GM10266 (cell line): ENCODE data around the gene TMEM106B.
"Not testable (repeated sequence)": the region's sequence is repeated elsewhere in the genome, so short reads cannot be mapped to it uniquely, and the experiment has no call there.

Experiments used
- DNase-seq: peaks from one replicate; pipeline ENCODE4 v3.0.0; 2012; ENCODE audit errors: extremely low spot score
- TF ChIP-seq, protein P1 (sequence below): IDR thresholded peaks from 2 replicates; pipeline ENCODE4 v1.5.1; 2012; ENCODE audit warnings: mild to moderate bottlenecking, low read depth; ENCODE audit not compliant: control insufficient read depth, insufficient read depth; ENCODE audit errors: missing control alignments

The TMEM106B gene

DNA sequence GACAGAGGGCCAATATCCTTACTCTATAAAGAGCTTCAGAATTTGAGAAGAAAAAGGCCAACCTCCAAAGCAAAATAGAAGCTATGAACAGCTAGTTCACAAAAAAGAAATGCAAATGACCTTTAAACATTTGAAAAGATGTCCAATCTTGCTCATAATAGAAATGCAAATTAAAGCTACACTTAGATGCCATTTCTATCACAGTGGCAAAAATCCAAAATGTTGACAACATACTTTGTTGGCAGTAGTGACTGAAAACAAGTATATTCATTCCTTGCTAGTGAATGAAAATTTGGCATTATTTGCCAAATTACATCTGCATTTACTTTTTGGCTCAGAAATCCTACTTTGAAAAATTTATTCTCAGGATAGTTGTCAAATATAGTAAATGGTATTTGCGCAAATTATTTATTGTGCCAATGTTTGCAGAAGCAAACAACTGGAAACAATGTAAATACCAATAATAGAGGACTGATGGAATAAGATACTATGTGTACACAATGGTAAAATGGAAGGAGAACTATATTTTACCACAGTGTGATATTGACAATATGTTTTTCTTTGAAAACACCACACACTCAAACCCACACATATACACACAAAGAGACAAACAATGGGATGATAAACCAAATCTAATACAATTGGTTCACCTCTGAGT is 9.4 kb downstream of the TMEM106B start:
- no peak for DNase-seq
- TF ChIP-seq, protein P1, sequence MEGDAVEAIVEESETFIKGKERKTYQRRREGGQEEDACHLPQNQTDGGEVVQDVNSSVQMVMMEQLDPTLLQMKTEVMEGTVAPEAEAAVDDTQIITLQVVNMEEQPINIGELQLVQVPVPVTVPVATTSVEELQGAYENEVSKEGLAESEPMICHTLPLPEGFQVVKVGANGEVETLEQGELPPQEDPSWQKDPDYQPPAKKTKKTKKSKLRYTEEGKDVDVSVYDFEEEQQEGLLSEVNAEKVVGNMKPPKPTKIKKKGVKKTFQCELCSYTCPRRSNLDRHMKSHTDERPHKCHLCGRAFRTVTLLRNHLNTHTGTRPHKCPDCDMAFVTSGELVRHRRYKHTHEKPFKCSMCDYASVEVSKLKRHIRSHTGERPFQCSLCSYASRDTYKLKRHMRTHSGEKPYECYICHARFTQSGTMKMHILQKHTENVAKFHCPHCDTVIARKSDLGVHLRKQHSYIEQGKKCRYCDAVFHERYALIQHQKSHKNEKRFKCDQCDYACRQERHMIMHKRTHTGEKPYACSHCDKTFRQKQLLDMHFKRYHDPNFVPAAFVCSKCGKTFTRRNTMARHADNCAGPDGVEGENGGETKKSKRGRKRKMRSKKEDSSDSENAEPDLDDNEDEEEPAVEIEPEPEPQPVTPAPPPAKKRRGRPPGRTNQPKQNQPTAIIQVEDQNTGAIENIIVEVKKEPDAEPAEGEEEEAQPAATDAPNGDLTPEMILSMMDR: no peak

DNA sequence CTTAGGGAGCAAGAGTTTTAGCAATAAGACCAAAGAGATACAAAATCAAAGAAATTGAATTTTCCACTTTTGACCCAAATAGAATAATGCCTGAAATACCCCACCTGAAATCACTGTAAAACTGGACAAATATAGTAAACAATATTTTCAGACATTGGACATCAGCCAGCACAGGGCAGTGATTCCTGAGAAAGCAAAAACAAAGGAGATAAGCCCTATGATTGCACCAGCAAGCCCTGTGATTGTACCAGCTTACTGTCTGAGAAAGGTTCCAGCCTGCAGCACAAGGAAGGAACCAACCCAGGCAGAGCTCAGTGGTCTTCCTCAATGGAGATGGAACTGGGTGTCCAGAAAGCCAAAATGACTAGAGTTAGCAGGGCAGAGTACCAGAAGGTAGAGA is 10.3 kb downstream of the TMEM106B start:
- TF ChIP-seq, protein P1: no peak
- no peak for DNase-seq

DNA sequence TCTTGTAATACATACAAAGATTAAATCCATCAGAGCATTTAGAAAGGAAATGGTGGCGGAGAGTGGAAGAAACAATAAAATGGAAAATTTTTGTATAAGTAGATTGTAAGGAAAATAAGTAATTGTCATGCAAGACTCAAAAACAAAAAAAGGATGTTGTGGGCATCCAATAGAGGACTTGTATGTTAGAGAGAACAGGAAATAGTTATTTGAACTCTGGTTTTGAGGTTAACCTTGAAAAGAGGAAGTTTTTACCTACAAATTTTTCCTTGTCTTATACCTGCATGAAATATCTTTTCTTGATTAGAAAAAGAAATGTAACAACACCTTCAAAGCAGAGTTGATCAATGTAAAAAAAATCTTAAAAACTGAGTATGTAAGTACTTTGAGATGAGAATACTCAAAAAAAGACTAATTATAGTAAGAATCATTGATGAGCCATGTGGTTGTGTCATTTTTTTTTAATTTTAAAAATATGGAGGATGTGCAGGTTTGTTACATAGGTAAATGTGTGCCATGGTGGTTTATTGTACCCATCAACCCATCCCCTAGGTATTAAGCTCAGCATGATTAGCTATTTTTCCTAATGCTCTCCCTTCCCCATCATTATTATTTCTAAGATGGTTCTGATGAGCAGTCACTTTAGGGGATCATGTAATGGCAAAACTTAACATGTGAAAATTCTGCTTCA is 11.9 kb downstream of the TMEM106B start:
- no peak for DNase-seq
- TF ChIP-seq, protein P1: no peak

DNA sequence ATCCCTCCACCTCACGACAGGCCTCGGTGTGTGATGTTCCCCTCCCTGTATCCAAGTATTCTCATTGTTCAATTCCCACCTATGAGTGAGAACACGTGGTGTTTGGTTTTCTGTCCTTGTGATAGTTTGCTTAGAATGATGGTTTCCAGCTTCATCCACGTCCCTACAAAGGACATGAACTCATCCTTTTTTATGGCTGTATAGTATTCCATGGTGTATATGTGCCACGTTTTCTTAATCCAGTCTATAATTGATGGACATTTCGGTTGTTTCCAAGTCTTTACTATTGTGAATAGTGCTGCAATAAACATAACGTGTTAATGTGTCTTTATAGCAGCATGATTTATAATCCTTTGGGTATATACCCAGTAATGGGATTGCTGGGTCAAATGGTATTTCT is 13.9 kb downstream of the TMEM106B start:
- DNase-seq: not testable (repeated sequence)

DNA sequence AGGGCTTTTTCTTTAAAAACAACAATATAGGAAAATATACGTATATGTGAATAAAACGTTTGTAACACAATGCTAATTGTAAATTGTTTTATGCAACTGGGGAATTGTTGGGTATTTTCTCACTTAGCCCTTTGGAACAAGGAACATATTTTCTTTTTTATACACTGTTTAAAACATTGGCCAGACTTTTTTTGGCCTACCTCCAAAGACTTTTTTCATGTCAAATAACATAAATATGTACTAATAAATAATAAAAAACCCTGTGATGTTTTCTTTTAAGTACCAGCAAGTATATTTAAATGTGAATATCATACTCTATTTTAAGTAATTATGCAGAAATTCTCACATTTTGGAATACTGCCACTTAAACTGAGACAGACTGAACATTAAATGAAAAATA is 15.7 kb downstream of the TMEM106B start:
- no peak for DNase-seq
- TF ChIP-seq, protein P1: no peak

DNA sequence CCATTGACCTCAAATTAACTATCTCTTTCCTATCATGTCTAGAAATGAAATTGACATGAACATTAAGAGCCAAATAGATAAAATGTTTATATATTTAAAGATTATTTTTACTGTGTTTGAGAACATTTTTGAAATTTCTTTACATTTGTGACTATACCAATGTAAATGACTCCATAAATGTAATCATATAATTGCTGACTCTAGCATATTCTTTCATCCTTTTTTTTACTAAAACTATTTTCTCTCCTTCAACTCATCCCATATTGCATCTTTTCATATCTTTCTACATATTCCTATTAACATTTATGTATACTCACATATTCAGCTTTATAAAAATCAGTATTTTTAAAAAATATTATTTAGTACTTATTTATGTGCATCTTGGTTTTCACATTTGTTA is 16.9 kb downstream of the TMEM106B start:
- no peak for DNase-seq
- TF ChIP-seq, protein P1: no peak

DNA sequence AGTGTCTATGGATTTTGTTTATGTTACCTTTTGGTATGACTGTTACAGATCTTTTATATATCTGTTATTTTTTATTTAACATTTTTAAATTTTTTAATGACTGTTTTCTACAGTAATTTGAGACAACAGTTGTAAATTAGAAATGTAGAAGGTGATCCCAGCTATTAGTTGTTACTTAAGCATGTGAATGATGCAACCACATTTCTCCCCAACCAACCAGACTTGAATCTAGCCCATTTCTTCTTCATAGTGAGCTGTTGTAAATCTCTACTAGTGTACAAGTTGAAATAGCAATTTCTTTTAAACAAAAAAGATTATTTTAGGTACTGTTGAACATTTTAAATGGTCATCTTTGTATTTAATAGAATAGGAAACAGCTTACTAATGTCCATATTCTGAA is 18.0 kb downstream of the TMEM106B start:
- TF ChIP-seq, protein P1: no peak
- no peak for DNase-seq
